ENCODE data around the gene KCNQ5.

The KCNQ5 gene

DNA sequence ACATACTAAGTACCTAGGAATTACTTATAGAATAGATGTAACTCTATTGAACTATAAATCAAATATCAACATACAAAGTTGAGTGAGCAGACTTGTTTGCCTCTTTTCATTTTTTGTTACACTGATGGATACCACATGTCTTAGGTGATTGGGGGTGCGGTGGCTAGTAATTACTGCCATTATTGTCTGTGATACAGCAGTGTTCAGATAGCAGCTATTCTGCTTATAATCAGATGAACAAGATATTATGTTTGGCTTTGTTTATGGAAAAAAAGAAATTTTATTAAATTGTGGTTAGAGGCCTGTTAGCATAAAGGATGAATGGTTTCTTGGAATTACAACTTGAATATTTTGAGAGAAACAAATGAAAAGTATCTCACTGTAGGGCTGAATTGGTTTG lies 55.9 kb downstream of the KCNQ5 start:
- DNase-seq (ENCODE audit: low read depth): no peak

GRCh38 chr6:72683797-72684196 lies 61.9 kb downstream of the KCNQ5 start:
- DNase-seq (ENCODE audit: low read depth): no peak

DNA sequence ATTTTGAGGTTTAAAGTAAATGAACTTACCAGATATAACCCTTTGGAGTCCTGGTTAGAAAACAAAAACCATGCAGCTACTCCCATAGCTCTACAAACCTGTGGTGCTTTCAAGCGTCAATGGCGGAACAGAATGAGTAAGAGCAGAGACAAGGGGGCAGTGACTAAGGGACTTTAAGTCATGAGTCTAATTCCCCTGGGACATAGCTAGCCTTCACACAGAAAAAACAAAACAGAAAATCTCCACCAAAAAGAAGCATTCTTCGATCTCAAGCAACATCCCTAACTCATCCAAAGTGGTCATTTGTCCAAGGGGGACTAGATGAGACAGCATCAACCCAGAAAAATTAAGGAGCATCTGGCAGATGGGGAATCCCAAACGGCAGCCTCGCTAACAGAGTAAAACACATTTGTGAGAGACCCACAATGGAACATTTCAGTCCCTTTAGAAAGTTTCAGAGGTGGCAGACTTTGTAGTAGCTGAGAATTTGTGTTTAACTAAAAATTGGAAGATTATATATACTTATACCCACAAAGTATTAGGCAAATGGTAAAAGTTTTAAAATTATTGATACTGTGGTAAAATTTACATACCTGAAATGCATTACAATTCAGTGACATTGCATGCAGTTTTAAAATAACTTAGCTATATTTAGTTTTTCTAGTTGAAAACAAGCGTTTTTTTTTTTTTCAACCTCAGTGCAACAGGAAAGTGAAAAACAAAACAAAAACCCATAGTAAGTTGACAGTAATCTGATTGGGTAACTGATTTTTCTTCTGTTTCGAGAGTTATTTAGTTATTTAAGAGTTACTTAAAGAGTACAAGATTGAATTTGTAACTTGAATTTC lies 67.5 kb downstream of the KCNQ5 start:
- DNase-seq (ENCODE audit: low read depth): no peak

- DNase-seq (ENCODE audit: low read depth): no peak
Measured at GRCh38 chr6:72691249-72691648, 69.4 kb downstream of the KCNQ5 start.

- no peak for DNase-seq (ENCODE audit: low read depth)
Measured at GRCh38 chr6:72696055-72696454, 74.2 kb downstream of the KCNQ5 start.

DNA sequence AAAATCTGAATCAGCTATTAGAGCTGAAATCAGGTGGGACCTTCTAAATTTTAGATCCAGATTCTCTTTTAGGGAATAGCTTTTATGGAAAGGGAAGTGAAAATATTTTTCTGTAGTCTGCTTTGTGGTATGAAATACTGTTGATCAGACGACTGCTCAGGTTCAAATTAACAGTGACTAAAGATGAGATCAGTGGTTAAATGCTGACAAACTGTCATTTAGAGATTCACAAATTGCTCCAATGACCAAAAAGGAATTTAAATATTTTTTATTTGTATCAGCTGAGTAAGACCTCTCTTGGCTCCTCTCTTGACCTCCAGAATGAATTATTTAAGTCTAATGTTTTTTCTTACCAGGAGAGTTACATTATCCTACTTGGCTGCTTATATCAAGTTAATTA lies 77.3 kb downstream of the KCNQ5 start:
- no peak for DNase-seq (ENCODE audit: low read depth)

DNA sequence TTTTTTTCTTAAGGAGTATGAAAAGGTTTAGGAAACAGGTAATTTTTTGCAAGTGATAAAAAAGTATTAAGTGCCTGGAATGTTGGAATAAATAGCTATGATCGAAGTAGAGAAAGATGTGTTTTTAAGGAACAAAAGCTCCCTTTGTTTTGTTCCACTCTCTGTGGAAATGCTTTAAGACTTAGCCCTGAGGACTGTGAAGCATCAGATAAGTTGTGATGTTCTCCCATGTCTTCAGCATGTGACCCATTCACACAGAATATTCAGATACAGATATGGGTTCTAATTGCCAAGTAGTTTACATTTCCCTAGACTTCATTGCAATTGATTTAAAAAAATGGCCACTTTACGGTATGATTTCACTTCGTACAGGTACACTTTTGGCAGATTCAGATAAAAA lies 80.6 kb downstream of the KCNQ5 start:
- no peak for DNase-seq (ENCODE audit: low read depth)

DNA sequence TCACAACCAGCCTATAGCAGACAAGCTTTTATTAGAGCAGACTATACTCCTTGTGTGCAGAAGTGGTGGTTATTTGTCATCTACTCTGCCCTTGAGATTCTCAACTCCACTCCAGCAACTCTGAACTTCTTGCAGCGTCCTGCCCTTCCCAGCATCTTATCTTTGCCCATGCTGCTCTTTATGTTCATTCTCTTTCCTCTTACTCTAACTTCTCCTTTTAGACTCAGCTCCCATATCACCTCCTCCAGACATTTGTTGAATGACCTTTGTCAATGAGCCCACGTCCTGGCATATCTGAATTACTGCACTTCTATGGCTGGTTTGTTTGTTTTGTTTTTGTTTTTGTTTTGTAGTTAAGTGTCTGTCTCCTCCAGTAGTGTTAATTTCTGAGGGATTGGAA lies 81.2 kb downstream of the KCNQ5 start:
- no peak for DNase-seq (ENCODE audit: low read depth)

DNA sequence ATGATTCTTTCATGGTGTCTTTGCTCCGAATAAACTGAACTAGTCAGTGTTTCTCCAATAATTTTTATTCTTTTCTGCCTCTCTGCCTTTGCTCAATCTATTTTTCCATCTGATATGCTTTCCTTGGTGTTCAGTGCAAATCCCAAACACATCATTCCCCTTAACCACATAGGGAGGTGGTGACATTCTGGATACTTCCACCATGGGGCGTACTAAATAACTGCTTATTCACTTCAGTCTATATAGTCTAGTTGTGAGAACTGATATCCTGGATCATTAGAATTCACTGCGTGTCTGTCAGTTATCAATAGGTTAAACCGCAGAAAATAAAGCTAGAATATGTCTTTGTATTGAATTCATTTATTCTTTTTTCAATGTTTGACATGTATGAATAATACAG lies 83.1 kb downstream of the KCNQ5 start:
- no peak for DNase-seq (ENCODE audit: low read depth)

DNA sequence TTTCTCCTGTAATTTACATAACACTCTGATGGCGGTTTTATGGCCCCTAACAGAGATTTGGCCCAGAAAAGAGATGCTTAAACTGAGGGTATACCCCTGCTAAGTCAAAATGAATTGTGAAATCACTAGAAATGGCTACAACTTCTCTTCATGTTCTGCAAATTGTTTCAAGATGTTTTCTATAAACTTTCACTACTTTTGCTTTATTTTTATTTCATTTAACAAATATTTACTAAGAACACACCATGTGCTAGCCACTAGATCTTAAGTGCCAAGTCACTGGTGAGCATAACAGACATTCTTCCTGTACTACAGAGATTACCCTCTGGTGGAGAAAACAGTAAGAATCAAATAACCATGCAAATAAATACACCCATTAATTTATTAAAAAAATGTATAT lies 87.6 kb downstream of the KCNQ5 start:
- peak; percentile 46 for DNase-seq (ENCODE audit: low read depth)

DNA sequence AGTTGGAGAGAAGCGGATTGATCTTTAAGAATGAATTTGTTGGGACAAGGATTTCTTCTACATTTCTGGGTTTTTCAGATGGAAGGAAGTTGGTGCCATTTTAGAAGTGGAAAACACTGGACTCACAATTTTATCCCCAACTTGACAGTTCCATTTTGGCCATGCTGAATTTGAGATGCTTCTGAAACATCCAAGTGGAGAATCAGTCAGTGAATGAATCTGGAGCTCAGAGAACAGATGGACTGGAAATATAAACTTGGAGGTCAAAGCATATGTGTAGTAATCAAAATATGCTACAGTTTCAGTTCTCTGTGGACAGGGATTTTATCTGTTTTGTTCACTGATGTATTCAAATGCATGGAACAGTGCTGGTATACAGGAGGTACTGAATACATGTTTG lies 89.9 kb downstream of the KCNQ5 start:
- DNase-seq (ENCODE audit: low read depth): no peak

DNA sequence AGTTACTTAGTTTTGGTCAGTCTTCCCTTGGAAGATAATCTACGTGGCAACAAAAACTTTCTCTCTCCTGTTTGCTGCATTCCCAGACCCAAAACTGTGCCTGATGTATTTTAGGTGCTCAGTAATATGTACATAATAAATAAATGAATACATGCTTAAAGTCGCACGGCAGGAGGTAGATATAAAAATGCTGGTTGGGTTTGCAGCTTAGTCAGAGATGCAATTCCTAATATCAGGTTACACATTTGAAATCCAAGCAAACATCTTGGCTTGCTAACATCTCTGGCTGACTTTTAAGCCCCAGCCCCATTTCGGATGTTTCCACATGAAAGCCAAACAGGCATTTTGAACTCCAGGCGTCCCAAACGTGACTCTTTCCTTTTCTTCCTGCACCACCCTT lies 91.0 kb downstream of the KCNQ5 start:
- no peak for DNase-seq (ENCODE audit: low read depth)

DNA sequence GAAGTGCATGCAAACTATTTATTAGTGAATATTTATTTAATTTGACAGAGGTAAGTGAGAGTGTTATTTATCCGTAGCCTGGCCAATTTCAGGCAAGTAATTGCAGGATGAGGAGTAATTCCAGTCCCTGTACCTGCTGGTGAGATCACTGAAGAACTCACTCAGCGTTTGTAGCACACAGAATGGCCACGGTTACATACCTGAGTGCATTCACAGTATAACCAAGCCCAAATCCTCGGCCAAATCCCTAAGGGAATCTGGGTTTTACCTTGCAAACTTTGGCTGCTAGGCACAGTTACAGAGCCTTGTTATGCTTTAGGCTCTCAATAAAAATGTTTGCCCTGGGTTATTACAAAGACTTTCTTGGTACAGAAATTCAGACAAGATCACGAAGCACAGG lies 93.3 kb downstream of the KCNQ5 start:
- DNase-seq (ENCODE audit: low read depth): no peak

- no peak for DNase-seq (ENCODE audit: low read depth)
Measured at GRCh38 chr6:72716916-72717315, 95.1 kb downstream of the KCNQ5 start.

GRCh38 chr6:72720464-72720863 lies 98.6 kb downstream of the KCNQ5 start:
- DNase-seq (ENCODE audit: low read depth): no peak

DNA sequence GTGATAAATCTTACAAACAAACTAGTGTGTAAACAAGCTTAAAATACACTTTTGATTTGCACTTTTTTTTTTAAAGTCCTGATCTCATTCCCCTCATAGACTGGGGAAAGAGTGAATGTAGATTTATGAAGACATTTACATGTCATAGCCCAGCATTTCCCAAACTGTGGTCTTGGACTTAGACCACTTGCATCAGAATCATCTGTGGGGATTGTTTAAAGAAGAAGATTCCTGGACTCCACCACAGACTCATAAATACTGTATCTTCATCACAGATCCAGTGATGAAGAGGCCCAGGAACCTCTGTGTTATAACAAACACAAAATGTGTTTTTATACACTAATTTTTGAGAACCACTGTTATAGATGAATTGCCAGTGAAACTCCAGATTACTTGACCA lies 99.5 kb downstream of the KCNQ5 start:
- no peak for DNase-seq (ENCODE audit: low read depth)

GRCh38 chr6:72724545-72724944 lies 102.7 kb downstream of the KCNQ5 start:
- DNase-seq (ENCODE audit: low read depth): no peak

DNA sequence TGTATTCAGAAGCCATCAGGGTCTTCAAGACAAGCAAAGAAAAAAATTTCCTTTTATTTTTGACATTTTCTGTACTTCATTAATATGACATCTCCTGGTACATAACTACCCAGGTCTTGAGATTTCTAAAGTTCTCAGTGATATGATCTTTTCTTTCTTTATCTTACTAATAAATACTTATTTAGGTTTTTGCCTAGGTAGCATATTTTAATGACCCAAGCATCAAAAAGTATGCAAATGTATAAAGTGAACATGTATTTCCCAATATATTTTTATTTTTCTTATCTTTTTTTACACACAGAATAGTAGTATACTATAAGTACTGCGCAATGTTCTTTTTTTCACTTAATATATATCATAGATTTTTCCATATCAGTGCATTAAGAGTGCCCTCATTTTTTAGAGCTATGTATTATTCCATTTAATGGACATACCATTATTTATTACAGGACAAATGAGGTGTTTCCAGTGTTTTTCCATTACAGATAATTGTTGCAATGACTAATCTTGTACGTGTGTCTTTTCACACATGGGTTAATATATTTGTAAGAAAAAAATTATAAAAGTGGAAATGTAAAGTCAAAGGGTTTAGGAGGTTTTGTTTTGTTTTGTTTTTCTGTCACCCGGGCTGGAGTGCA lies 107.0 kb downstream of the KCNQ5 start:
- no peak for DNase-seq (ENCODE audit: low read depth)

DNA sequence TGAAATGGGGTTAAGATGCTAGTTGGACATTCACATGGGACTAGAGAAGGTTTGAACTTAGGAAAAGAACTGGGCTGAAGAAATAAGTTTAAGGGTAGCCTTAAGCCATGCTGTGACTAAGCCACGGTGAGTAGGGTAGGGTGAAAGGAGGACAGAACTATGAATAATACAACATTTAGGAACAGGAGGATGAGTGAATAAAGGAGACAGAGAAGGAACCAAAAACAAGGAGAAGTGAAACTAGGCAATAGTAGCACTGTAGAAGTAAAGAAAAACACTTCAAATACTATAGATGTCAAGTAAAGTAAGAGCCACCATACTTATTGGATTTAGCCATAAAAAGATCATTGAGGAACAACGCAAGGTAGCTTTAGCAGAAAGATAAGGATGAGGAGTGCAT lies 111.2 kb downstream of the KCNQ5 start:
- no peak for DNase-seq (ENCODE audit: low read depth)

GRCh38 chr6:72738091-72738490 lies 116.2 kb downstream of the KCNQ5 start:
- no peak for DNase-seq (ENCODE audit: low read depth)

- no peak for DNase-seq (ENCODE audit: low read depth)
Measured at GRCh38 chr6:72739368-72739779, 117.5 kb downstream of the KCNQ5 start.

DNA sequence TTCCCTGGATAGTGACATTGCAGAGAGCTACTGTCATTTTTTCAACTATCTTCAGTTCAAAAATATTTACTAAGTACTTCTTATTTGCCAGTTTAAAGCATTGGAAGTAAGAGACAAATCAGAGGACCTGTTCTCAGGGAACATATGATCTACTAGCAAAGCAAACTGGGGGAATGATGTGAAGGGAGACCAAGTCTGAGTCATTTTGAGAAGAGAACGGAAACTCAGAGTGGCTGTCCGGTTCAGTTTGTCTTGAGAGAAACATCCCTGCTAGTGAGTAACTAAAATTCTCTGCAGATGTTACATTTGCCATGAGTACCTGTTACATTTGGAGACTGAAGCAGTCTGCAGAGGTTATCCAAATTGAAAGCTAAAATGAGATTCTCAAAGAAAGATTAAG lies 118.3 kb downstream of the KCNQ5 start:
- no peak for DNase-seq (ENCODE audit: low read depth)

- no peak for DNase-seq (ENCODE audit: low read depth)
Measured at GRCh38 chr6:72741083-72741482, 119.2 kb downstream of the KCNQ5 start.

Data from fibroblast of the conjunctiva (primary cell).